DOHH2 (cell line): ENCODE measurements around the gene OPN4.

Source experiments
- H3F3A ChIP-seq: fragments of 200-600 bp; sonication (generic), shearing (Covaris generic); 2 replicates; pipeline ENCODE4 v1.6.0; 2016; ENCODE audit warnings: antibody characterized with exemption, mild to moderate bottlenecking; ENCODE audit not compliant: control insufficient read depth, insufficient read depth
- H3K27ac ChIP-seq: fragments of 200-600 bp; sonication (generic); 2 replicates; pipeline ENCODE4 v1.5.1; 2014; ENCODE audit warnings: low read depth, mild to moderate bottlenecking, low read length, moderate library complexity
- H3K27me3 ChIP-seq: fragments of 200-600 bp; sonication (generic); 2 replicates; pipeline ENCODE4 v1.6.1; 2014; ENCODE audit warnings: mild to moderate bottlenecking, low read length, mixed read lengths; ENCODE audit not compliant: control insufficient read depth
- H3K36me3 ChIP-seq: fragments of 200-600 bp; sonication (generic); 2 replicates; pipeline ENCODE4 v1.6.1; 2014; ENCODE audit warnings: mild to moderate bottlenecking, low read length, moderate library complexity, mixed read lengths; ENCODE audit not compliant: control insufficient read depth
- H3K4me1 ChIP-seq: fragments of 200-600 bp; sonication (generic); 2 replicates; pipeline ENCODE4 v1.6.1; 2014; ENCODE audit warnings: mild to moderate bottlenecking, low read length, mixed read lengths; ENCODE audit not compliant: control insufficient read depth
- H3K4me2 ChIP-seq: fragments of 200-600 bp; sonication (generic); 2 replicates; pipeline ENCODE4 v1.6.0; 2014; ENCODE audit warnings: mild to moderate bottlenecking, low read length, moderate library complexity
- H3K4me3 ChIP-seq: fragments of 200-600 bp; sonication (generic); 2 replicates; pipeline ENCODE4 v1.5.1; 2014; ENCODE audit warnings: mild to moderate bottlenecking, low read length, mixed read lengths
- H3K79me2 ChIP-seq: fragments of 200-600 bp; sonication (generic); 2 replicates; pipeline ENCODE4 v1.6.1; 2014; ENCODE audit warnings: mild to moderate bottlenecking, low read length, mixed read lengths; ENCODE audit not compliant: control insufficient read depth
- H3K9me2 ChIP-seq: fragments of 200-600 bp; sonication (generic); replicated peaks from 2 replicates; pipeline ENCODE4 v1.6.1; 2014; ENCODE audit warnings: mild to moderate bottlenecking, low read length, mixed read lengths; ENCODE audit not compliant: control insufficient read depth
- H3K9me3 ChIP-seq: fragments of 200-600 bp; sonication (generic); 2 replicates; pipeline ENCODE4 v1.6.1; 2014; ENCODE audit warnings: antibody characterized with exemption, low read length, mixed read lengths; ENCODE audit not compliant: control insufficient read depth, insufficient read depth
- H4K20me1 ChIP-seq: fragments of 200-600 bp; sonication (generic); 2 replicates; pipeline ENCODE4 v1.6.0; 2014; ENCODE audit warnings: low read depth, mild to moderate bottlenecking, antibody characterized with exemption, low read length, moderate library complexity; ENCODE audit not compliant: control insufficient read depth, insufficient read depth
- CTCF ChIP-seq: fragments of 200-600 bp; sonication (generic); IDR thresholded peaks from one replicate; pipeline ENCODE4 v1.5.1; 2014; ENCODE audit warnings: antibody characterized with exemption, mild to moderate bottlenecking, low read depth, low read length; ENCODE audit not compliant: poor library complexity, severe bottlenecking
- EZH2phosphoT487 ChIP-seq: fragments of 200-600 bp; sonication (generic); IDR thresholded peaks from 2 replicates; pipeline ENCODE4 v1.6.1; 2017; ENCODE audit warnings: borderline replicate concordance, mild to moderate bottlenecking, antibody characterized with exemption, low read length, moderate library complexity, mixed read lengths

OPN4 gene

GRCh38 chr10:86658261-86658741, 4.0 kb downstream of the OPN4 start:
- Histone ChIP-seq H3K36me3 (no peaks in the 10 kb centered on the region), H3K4me2 (no peak overlapping the region), H3F3A (no peaks in the 10 kb centered on the region), H3K9me2 (no peaks in the 10 kb centered on the region), H3K4me3 (no peak overlapping the region), H3K27ac (no peak overlapping the region), H4K20me1 (no peaks in the 10 kb centered on the region), H3K27me3 (no peaks in the 10 kb centered on the region), H3K4me1 (no peaks in the 10 kb centered on the region), H3K9me3 (no peaks in the 10 kb centered on the region), H3K79me2 (no peaks in the 10 kb centered on the region)
- no peak for TF ChIP-seq CTCF
- no peak for TF ChIP-seq EZH2phosphoT487

GRCh38 chr10:86658751-86659150, 4.4 kb downstream of the OPN4 start:
- Histone ChIP-seq H3K4me1 (no peaks in the 10 kb centered on the region), H3K79me2 (no peaks in the 10 kb centered on the region), H3K4me3 (no peak overlapping the region), H3K36me3 (no peaks in the 10 kb centered on the region), H3F3A (no peaks in the 10 kb centered on the region), H3K9me3 (no peaks in the 10 kb centered on the region), H3K9me2 (no peaks in the 10 kb centered on the region), H4K20me1 (no peaks in the 10 kb centered on the region), H3K27ac (no peak overlapping the region), H3K27me3 (no peaks in the 10 kb centered on the region), H3K4me2 (no peak overlapping the region)
- no peak for TF ChIP-seq CTCF
- TF ChIP-seq EZH2phosphoT487: no peak

- no peak overlapping the region for H3K4me3 ChIP-seq
- TF ChIP-seq EZH2phosphoT487: no peak
- TF ChIP-seq CTCF: no peak
- no peaks in the 10 kb centered on the region for H3F3A ChIP-seq
- H4K20me1 ChIP-seq: no peaks in the 10 kb centered on the region
- no peaks in the 10 kb centered on the region for H3K4me1 ChIP-seq
- H3K9me2 ChIP-seq: no peaks in the 10 kb centered on the region
- no peaks in the 10 kb centered on the region for H3K36me3 ChIP-seq
- H3K9me3 ChIP-seq: no peaks in the 10 kb centered on the region
- no peak overlapping the region for H3K27ac ChIP-seq
- H3K79me2 ChIP-seq: no peaks in the 10 kb centered on the region
- H3K27me3 ChIP-seq: no peaks in the 10 kb centered on the region
- no peak overlapping the region for H3K4me2 ChIP-seq
Measured at GRCh38 chr10:86659161-86659691, 4.9 kb downstream of the OPN4 start.
